KMS-11 (cell line): ENCODE results near the gene CAMTA1.

Experiments
- H2AFZ ChIP-seq: fragments of 200-600 bp; sonication (generic); 2 replicates; pipeline ENCODE4 v1.6.1; 2016; ENCODE audit warnings: antibody characterized with exemption, mixed run types, low read depth
- H3K27ac ChIP-seq: fragments of 200-600 bp; sonication (generic); 2 replicates; pipeline ENCODE4 v1.6.1; 2016; ENCODE audit warnings: mild to moderate bottlenecking, mixed run types
- H3K27me3 ChIP-seq: fragments of 200-600 bp; sonication (generic); 2 replicates; pipeline ENCODE4 v1.6.1; 2017; ENCODE audit warnings: mild to moderate bottlenecking, low read depth, mixed run types, moderate library complexity; ENCODE audit not compliant: insufficient read depth
- H3K36me3 ChIP-seq: fragments of 200-600 bp; sonication (generic); 2 replicates; pipeline ENCODE4 v1.6.1; 2017; ENCODE audit warnings: mild to moderate bottlenecking, mixed run types; ENCODE audit not compliant: insufficient read depth
- H3K4me1 ChIP-seq: fragments of 200-600 bp; sonication (generic); 2 replicates; pipeline ENCODE4 v1.6.1; 2016; ENCODE audit warnings: mild to moderate bottlenecking, low read depth, mixed run types; ENCODE audit not compliant: poor library complexity, severe bottlenecking
- H3K4me2 ChIP-seq: fragments of 200-600 bp; sonication (generic); 2 replicates; pipeline ENCODE4 v1.7.0; 2016; ENCODE audit warnings: mild to moderate bottlenecking, mixed run types
- H3K4me3 ChIP-seq: fragments of 200-600 bp; sonication (generic); IDR thresholded peaks from 2 replicates; pipeline ENCODE4 v1.6.1; 2017; ENCODE audit warnings: low read depth, low read length, mixed read lengths; ENCODE audit not compliant: insufficient read depth
- H3K79me2 ChIP-seq: fragments of 200-600 bp; sonication (generic); 2 replicates; pipeline ENCODE4 v1.6.1; 2016; ENCODE audit warnings: low read depth, mixed run types; ENCODE audit not compliant: insufficient read depth
- H3K9ac ChIP-seq: fragments of 200-600 bp; sonication (generic); 2 replicates; pipeline ENCODE4 v1.6.1; 2016; ENCODE audit warnings: mild to moderate bottlenecking, mixed run types
- H4K20me1 ChIP-seq: fragments of 200-600 bp; sonication (generic); 2 replicates; pipeline ENCODE4 v1.6.1; 2016; ENCODE audit warnings: mild to moderate bottlenecking, mixed run types; ENCODE audit not compliant: insufficient read depth
- TF ChIP-seq, protein P1 (sequence below): fragments of 200-600 bp; sonication (generic); conservative IDR thresholded peaks from 2 replicates; pipeline ENCODE4 v1.6.1; 2017; ENCODE audit warnings: low read depth, mild to moderate bottlenecking, antibody characterized with exemption, low read length, moderate library complexity, mixed read lengths

The CAMTA1 gene

GRCh38 chr1:6982443-6982842 is 197.2 kb downstream of the CAMTA1 start:
- Histone ChIP-seq H3K79me2 (no peaks in the 10 kb centered on the region), H3K27ac (no peak overlapping the region), H3K27me3 (no peaks in the 10 kb centered on the region), H3K4me3 (no peak overlapping the region), H3K9ac (no peak overlapping the region), H3K4me2 (no peak overlapping the region), H4K20me1 (no peaks in the 10 kb centered on the region), H2AFZ (no peak overlapping the region), H3K4me1 (no peaks in the 10 kb centered on the region), H3K36me3 (no peaks in the 10 kb centered on the region)
- TF ChIP-seq, protein P1, sequence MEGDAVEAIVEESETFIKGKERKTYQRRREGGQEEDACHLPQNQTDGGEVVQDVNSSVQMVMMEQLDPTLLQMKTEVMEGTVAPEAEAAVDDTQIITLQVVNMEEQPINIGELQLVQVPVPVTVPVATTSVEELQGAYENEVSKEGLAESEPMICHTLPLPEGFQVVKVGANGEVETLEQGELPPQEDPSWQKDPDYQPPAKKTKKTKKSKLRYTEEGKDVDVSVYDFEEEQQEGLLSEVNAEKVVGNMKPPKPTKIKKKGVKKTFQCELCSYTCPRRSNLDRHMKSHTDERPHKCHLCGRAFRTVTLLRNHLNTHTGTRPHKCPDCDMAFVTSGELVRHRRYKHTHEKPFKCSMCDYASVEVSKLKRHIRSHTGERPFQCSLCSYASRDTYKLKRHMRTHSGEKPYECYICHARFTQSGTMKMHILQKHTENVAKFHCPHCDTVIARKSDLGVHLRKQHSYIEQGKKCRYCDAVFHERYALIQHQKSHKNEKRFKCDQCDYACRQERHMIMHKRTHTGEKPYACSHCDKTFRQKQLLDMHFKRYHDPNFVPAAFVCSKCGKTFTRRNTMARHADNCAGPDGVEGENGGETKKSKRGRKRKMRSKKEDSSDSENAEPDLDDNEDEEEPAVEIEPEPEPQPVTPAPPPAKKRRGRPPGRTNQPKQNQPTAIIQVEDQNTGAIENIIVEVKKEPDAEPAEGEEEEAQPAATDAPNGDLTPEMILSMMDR = no peak

DNA sequence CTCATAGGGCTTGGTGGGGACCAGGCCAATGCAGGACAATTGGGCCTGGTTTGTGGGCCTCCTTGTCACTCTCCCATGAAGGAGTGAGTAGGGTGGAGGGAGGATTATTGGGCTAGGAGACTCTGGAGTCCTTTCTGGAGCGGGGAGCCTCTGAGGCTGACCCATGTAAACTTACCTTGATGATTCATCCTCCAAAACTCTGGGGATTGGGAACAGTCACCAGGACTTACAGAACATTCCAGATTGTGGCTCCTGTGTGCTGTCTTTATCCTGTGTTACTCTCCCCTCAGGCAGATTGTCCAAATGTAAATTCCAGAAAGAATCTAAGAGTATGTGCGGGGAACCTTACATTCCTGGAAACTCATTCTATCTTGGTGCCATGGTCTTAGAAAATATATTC is 197.6 kb downstream of the CAMTA1 start:
- Histone ChIP-seq H3K4me3 (no peak overlapping the region), H3K36me3 (no peaks in the 10 kb centered on the region), H3K79me2 (no peaks in the 10 kb centered on the region), H3K9ac (no peak overlapping the region), H3K27me3 (no peaks in the 10 kb centered on the region), H3K4me2 (no peak overlapping the region), H2AFZ (no peak overlapping the region), H4K20me1 (no peaks in the 10 kb centered on the region), H3K27ac (no peak overlapping the region), H3K4me1 (no peaks in the 10 kb centered on the region)
- TF ChIP-seq, protein P1 = no peak

- Histone ChIP-seq H3K27ac (no peak overlapping the region), H2AFZ (no peak overlapping the region), H3K4me1 (no peaks in the 10 kb centered on the region), H4K20me1 (no peaks in the 10 kb centered on the region), H3K9ac (no peak overlapping the region), H3K4me3 (no peak overlapping the region), H3K4me2 (no peak overlapping the region), H3K36me3 (no peaks in the 10 kb centered on the region), H3K27me3 (no peaks in the 10 kb centered on the region), H3K79me2 (no peaks in the 10 kb centered on the region)
- TF ChIP-seq, protein P1 = no peak
Measured at GRCh38 chr1:6984536-6984935, 199.3 kb downstream of the CAMTA1 start.

DNA sequence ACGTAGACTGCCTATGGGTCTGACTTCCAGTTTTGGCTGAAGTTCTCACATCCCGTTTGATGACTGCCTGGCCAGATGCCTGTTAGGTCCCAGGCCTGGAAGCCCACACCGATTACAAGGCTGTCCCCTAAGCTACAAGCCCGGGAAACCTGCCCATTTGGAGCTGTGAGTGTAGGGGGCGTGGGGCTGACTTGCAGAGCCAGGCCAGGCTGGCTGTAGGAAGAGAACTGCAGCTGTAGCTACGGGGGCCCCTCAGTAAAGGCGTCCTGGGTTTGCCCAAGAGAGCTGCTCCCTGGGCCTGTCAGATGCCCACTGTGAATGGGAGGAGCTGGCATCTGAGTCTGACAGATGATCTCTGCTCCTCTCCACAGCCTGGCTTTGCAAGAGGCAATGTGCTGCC is 199.7 kb downstream of the CAMTA1 start:
- Histone ChIP-seq H3K27ac (no peak overlapping the region), H4K20me1 (no peaks in the 10 kb centered on the region), H3K9ac (no peak overlapping the region), H3K4me1 (no peaks in the 10 kb centered on the region), H3K79me2 (no peaks in the 10 kb centered on the region), H3K4me2 (no peak overlapping the region), H3K36me3 (no peaks in the 10 kb centered on the region), H3K27me3 (no peaks in the 10 kb centered on the region), H2AFZ (no peak overlapping the region), H3K4me3 (no peak overlapping the region)
- TF ChIP-seq, protein P1 = no peak
